ENCODE measurements around the gene ATP5MK.

The ATP5MK gene

GRCh38 chr10:103353281-103353680, 43.0 kb downstream of the ATP5MK start:
- no peak overlapping the region for H3K4me3 ChIP-seq (ENCODE audit: low read length)
- H3K9me3 ChIP-seq (ENCODE audit: insufficient read depth, low read length), result no peaks in the 10 kb centered on the region
- no peak overlapping the region for H3K9ac ChIP-seq (ENCODE audit: low read length)
- H3K79me2 ChIP-seq (ENCODE audit: low read length), result peaks cover 23% of the 10 kb centered on the region
- no peak overlapping the region for H3K27ac ChIP-seq (ENCODE audit: low read length)
- H3K4me1 ChIP-seq (ENCODE audit: low read length), result peaks cover 10% of the 10 kb centered on the region; the same call in 1 of the 2 replicates
- H3K4me2 ChIP-seq (ENCODE audit: low read length), result no peak overlapping the region
- H4K20me1 ChIP-seq (ENCODE audit: insufficient read depth, low read length), result no peaks in the 10 kb centered on the region
- no peak overlapping the region for H2AFZ ChIP-seq (ENCODE audit: low read depth, low read length)
- H3K27me3 ChIP-seq (ENCODE audit: low read depth, low read length), result no peaks in the 10 kb centered on the region
- TF ChIP-seq EZH2phosphoT487 (IDR thresholded peaks at IDR 0.05; ENCODE audit: low read depth), result no peak
- TF ChIP-seq CTCF (IDR thresholded peaks at IDR 0.05; ENCODE audit: low read depth, low read length), result no peak
- H3K36me3 ChIP-seq (replicated peaks; ENCODE audit: low read depth, low read length), result no peaks in the 10 kb centered on the region

GRCh38 chr10:103350517-103351260, 45.6 kb downstream of the ATP5MK start, which contains the start of gene PCGF6:
TSS of gene PCGF6 (minus strand) at chr10:103351140. CDS start at chr10:103351066, 74 bp downstream.
- TF ChIP-seq CTCF (IDR thresholded peaks at IDR 0.05; ENCODE audit: low read depth, low read length), result no peak
- no peak for TF ChIP-seq EZH2phosphoT487 (IDR thresholded peaks at IDR 0.05; ENCODE audit: low read depth)
- Histone ChIP-seq H3K27me3 (ENCODE audit: low read depth, low read length) (no peaks in the 10 kb centered on the region), H3K4me2 (ENCODE audit: low read length) (peak within 1 kb of the TSS; percentile 92), H3K4me1 (ENCODE audit: low read length) (peaks cover 10% of the 10 kb centered on the region; the same call in 1 of the 2 replicates), H3K79me2 (ENCODE audit: low read length) (peaks cover 23% of the 10 kb centered on the region), H3K36me3 (replicated peaks; ENCODE audit: low read depth, low read length) (peaks cover 10% of the 10 kb centered on the region), H2AFZ (ENCODE audit: low read depth, low read length) (peak within 1 kb of the TSS; percentile 97), H3K4me3 (ENCODE audit: low read length) (peak within 1 kb of the TSS; percentile 92), H4K20me1 (ENCODE audit: insufficient read depth, low read length) (no peaks in the 10 kb centered on the region), H3K9me3 (ENCODE audit: insufficient read depth, low read length) (no peaks in the 10 kb centered on the region), H3K27ac (ENCODE audit: low read length) (peak within 1 kb of the TSS; percentile 45), H3K9ac (ENCODE audit: low read length) (peak within 1 kb of the TSS; percentile 84)

- H3K36me3 ChIP-seq (replicated peaks; ENCODE audit: low read depth, low read length), result peaks cover 11% of the 10 kb centered on the region
- peaks cover 23% of the 10 kb centered on the region for H3K79me2 ChIP-seq (ENCODE audit: low read length)
- H3K27ac ChIP-seq (ENCODE audit: low read length), result peak overlapping the region; percentile 45
- peak overlapping the region; percentile 92 for H3K4me3 ChIP-seq (ENCODE audit: low read length)
- H3K9ac ChIP-seq (ENCODE audit: low read length), result peak overlapping the region; percentile 84
- no peak for TF ChIP-seq CTCF (IDR thresholded peaks at IDR 0.05; ENCODE audit: low read depth, low read length)
- TF ChIP-seq EZH2phosphoT487 (IDR thresholded peaks at IDR 0.05; ENCODE audit: low read depth), result no peak
- no peak overlapping the region for H2AFZ ChIP-seq (ENCODE audit: low read depth, low read length)
- no peaks in the 10 kb centered on the region for H3K9me3 ChIP-seq (ENCODE audit: insufficient read depth, low read length)
- peaks cover 10% of the 10 kb centered on the region; the same call in 1 of the 2 replicates for H3K4me1 ChIP-seq (ENCODE audit: low read length)
- peak overlapping the region; percentile 54 for H3K4me2 ChIP-seq (ENCODE audit: low read length)
- no peaks in the 10 kb centered on the region for H3K27me3 ChIP-seq (ENCODE audit: low read depth, low read length)
- no peaks in the 10 kb centered on the region for H4K20me1 ChIP-seq (ENCODE audit: insufficient read depth, low read length)
Measured at GRCh38 chr10:103350175-103350516, 46.1 kb downstream of the ATP5MK start.
